ENCODE results near the gene AZU1. TPM values are rescaled to one million over a fixed set of nuclear protein-coding genes. Genes with fewer than 3 reads are reported as not detected.

Gene AZU1
- total and polyA plus RNA-seq, 2 of the 8 experiments (the other 6 are each of a cell fraction or from before 2014, with no cell fraction given), result 0.80 to 1.3 TPM

GRCh38 chr19:803686-804418 lies 23.8 kb upstream of the AZU1 start:
- Histone ChIP-seq H3K18ac (ENCODE audit: extremely low read depth, low read length) (no peak overlapping the region), H3K79me2 (ENCODE audit: control insufficient read depth in 1 of 2, insufficient read depth in 2 of 2, low read length in 2 of 2) (peaks cover 52 to 84% of the 10 kb centered on the region in 2 experiments), H4K20me1 (replicated peaks in 1 of 2; ENCODE audit: control insufficient read depth in 1 of 2, insufficient read depth in 2 of 2, low read length in 2 of 2) (peaks cover 68 to 83% of the 10 kb centered on the region in 2 experiments), H3K79me1 (ENCODE audit: low read depth, low read length) (peaks cover 18% of the 10 kb centered on the region), H3K4me2 (ENCODE audit: insufficient read depth in 1 of 2, low read depth in 2 of 2, low read length in 2 of 2) (no peak overlapping the region), H3K23me2 (ENCODE audit: low read depth, low read length) (peaks cover 3% of the 10 kb centered on the region; the same call in 1 of the 2 replicates), H3K4me3 (ENCODE audit: extremely low read depth in 1 of 4, insufficient read depth in 2 of 4, low read depth in 3 of 4, low read length in 4 of 4) (no peak overlapping the region), H3K4me1 (replicated peaks in 1 of 4; ENCODE audit: control insufficient read depth in 3 of 4, insufficient read depth in 4 of 4, low read length in 3 of 4) (peaks cover 0 to 25% (median 15%) of the 10 kb centered on the region in 4 experiments; a peak in 6 of 7 replicates), H3K27me3 (replicated peaks in 1 of 4; ENCODE audit: control insufficient read depth in 3 of 4, extremely low read depth in 1 of 4, insufficient read depth in 3 of 4, low read length in 3 of 4) (no peaks in the 10 kb centered on the region), H2BK12ac (ENCODE audit: low read depth, low read length) (no peak overlapping the region), H4K5ac (ENCODE audit: insufficient read length, low read depth, low read length) (no peak overlapping the region), H2BK15ac (ENCODE audit: low read length) (no peak overlapping the region), H3K27ac (ENCODE audit: low read depth, low read length) (no peak overlapping the region), H2AFZ (ENCODE audit: low read length) (no peak overlapping the region), H3K36me3 (ENCODE audit: control insufficient read depth in 2 of 4, insufficient read depth in 4 of 4, low read length in 3 of 4) (peaks cover 46 to 83% (median 74%) of the 10 kb centered on the region in 4 experiments), H3K9ac (replicated peaks in 1 of 4; ENCODE audit: extremely low read depth in 1 of 4, low read depth in 3 of 4, low read length in 3 of 4) (no peak overlapping the region; a peak in 1 of 7 replicates), H3K23ac (ENCODE audit: insufficient read length) (no peak overlapping the region), H4K91ac (replicated peaks; ENCODE audit: insufficient read length, low read length) (no peak overlapping the region), H3K4ac (replicated peaks; ENCODE audit: insufficient read length, low read depth, low read length) (no peak overlapping the region), H2BK20ac (ENCODE audit: low read length) (no peak overlapping the region), H2BK120ac (replicated peaks; ENCODE audit: low read depth, low read length) (no peak overlapping the region), H2AK5ac (ENCODE audit: low read depth, low read length) (no peak overlapping the region), H3K14ac (ENCODE audit: insufficient read length) (no peak overlapping the region), H3K9me3 (ENCODE audit: insufficient read depth in 2 of 2, low read depth in 1 of 2, low read length in 1 of 2) (no peaks in the 10 kb centered on the region), H4K8ac (ENCODE audit: extremely low read depth, insufficient read depth, low read length) (no peak overlapping the region), H2BK5ac (ENCODE audit: low read depth, low read length) (no peak overlapping the region), H3K56ac (replicated peaks; ENCODE audit: insufficient read length, low read depth, low read length) (no peak overlapping the region)
- CTCF ChIA-PET (ENCODE audit: partially characterized antibody), result interaction anchor here (1.1 to 1.3 kb wide), 4 partner anchors 9 to 194 kb away, joined by 3 to 4 read pairs (median 3); no protein-coding TSS in a partner anchor
- POLR2A ChIA-PET (ENCODE audit: partially characterized antibody), result interaction anchor here (0.8 to 16.9 kb wide), 13 partner anchors 6 to 129 kb away, joined by 3 to 277 read pairs (median 6); partner anchors contain the start of genes AZU1 and PLPPR3
- DNase-seq (ENCODE audit: low read depth in 1 of 2, low spot score in 2 of 2) (no peak), FAIRE-seq (no peak)
- TF ChIP-seq EZH2 (IDR thresholded peaks at IDR 0.05; ENCODE audit: low read depth, low read length, severe bottlenecking) (no peak), POU5F1 (IDR thresholded peaks at IDR 0.05; ENCODE audit: low read depth, low read length) (no peak), JUND (IDR thresholded peaks at IDR 0.05; ENCODE audit: low read length) (no peak), ASH2L (IDR thresholded peaks at IDR 0.05; ENCODE audit: low read length) (no peak), POLR2AphosphoS5 (IDR thresholded peaks at IDR 0.05; ENCODE audit: low read depth, low read length) (peak; percentile 62; the same call in 1 of the 2 replicates), POLR2A (IDR thresholded peaks at IDR 0.05; ENCODE audit: control extremely low read depth in 1 of 2, low read depth in 2 of 2, low read length in 2 of 2) (peak in 1 of 2 experiments; percentile 42; a peak in 1 of 3 replicates), SAP30 (IDR thresholded peaks at IDR 0.05; ENCODE audit: insufficient read depth, insufficient replicate concordance, low read length) (no peak)
- WGBS, 2 experiments (ENCODE audit: extremely low coverage in 1 of 2, insufficient coverage in 1 of 2, insufficient read length in 1 of 2, insufficient replicate concordance in 2 of 2, low coverage in 1 of 2, low lambda C conversion rate in 2 of 2, missing lambda C conversion rate in 1 of 2), result 92% methylated on average over 31 of the region's 31 CpGs; no CpG with 5 or more reads in 1 of the 2 experiments
